Left ventricle myocardium superior (tissue), 1 donor: ENCODE measurements around the gene PRR19. TPM values are rescaled to one million over a fixed set of nuclear protein-coding genes. Genes with fewer than 3 reads are reported as not detected.

Experiments used
- ATAC-seq: fragments of 200-7000 bp; cut with Tn5 transposase; one replicate; pipeline ENCODE4 v1.9.1; 2020; ENCODE audit warnings: mild to moderate bottlenecking, moderate library complexity
- DNase-seq: peaks from one replicate; pipeline ENCODE4 v3.0.0-alpha.2; 2020
- intact Hi-C: fragments of 100-400 bp; cut with micrococcal nuclease; formaldehyde crosslinking; loops from one replicate; pipeline ENCODE4 v1.11.0; 2022
- total RNA-seq: library from RNA; stranded (reverse); fragmentation: NEBNext Ultra II Directional; extraction: Animal tissue kit (Norgen Biotek cat#: 25700); gene quantifications from one replicate; pipeline ENCODE4 v1.2.1, GENCODE V29; 2021
- donor health status: DM: no; HTN: yes; CAD: no; lungs with severe emphysema.

The PRR19 gene
- total RNA-seq, 1 donor from 2014 or later, result not detected

DNA sequence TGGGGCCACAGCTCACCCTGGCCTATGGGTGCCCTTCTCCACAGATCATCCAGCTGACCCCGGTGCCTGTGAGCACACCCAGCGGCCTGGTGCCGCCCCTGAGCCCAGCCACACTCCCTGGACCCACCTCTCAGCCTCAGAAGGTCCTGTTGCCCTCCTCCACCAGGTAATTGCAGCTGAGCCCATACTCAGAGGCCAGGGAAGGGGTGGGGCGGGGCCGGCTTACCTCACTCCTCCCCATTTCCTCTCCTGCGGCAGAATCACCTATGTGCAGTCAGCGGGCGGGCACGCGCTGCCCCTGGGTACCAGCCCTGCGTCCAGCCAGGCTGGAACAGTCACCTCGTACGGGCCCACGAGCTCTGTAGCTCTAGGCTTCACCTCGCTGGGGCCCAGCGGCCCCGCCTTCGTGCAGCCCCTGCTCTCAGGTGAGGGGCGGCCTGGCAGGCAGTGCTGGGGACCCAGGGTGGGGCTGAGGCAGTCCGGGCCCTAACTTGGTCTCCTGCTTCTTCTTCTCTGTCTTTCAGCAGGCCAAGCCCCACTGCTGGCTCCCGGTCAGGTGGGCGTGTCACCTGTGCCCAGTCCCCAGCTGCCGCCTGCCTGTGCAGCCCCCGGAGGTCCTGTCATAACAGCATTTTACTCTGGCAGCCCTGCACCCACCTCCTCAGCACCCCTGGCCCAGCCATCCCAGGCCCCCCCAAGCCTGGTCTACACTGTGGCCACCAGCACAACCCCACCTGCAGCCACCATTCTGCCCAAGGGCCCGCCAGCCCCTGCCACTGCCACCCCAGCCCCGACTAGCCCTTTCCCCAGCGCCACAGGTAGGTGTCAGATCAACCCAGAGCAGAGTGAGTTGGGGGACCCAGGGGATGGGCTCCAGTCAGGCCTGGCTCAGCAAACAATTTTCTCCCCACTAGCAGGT is 9.6 kb upstream of the PRR19 start:
- ATAC-seq (no peak), DNase-seq (no peak)
- intact Hi-C loops, result no loop called here

DNA sequence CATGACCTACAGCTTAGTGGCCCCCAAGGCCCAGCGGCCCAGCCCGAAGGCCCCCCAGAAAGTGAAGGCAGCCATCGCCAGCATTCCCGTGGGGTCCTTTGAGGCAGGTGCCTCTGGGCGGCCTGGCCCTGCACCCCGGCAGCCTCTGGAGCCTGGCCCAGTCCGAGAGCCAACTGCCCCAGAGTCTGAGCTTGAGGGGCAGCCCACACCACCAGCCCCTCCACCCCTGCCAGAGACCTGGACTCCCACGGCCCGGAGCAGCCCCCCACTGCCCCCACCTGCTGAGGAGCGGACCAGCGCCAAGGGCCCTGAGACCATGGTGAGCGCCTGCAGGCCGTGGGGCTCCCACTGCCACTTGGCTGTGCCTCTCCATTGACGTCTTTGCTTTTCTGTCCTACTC is 9.0 kb upstream of the PRR19 start:
- DNase-seq (no peak), ATAC-seq (no peak)
- intact Hi-C loops, result no loop called here

DNA sequence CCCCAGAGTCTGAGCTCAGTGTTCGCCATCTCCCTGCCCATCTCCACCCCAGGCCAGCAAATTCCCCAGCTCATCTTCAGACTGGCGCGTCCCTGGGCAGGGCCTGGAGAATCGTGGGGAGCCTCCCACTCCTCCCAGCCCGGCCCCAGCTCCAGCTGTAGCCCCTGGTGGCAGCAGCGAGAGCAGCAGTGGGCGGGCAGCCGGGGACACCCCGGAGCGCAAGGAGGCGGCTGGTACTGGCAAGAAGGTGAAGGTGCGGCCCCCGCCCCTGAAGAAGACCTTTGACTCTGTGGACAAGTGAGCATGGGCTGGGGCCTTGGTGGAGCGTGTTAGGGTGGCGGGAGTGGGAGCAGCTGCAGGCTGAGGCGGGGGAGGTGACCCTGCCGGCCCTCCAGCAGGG is 8.4 kb upstream of the PRR19 start:
- no peak for DNase-seq
- ATAC-seq, result no peak
- intact Hi-C loops, result no loop called here

DNA sequence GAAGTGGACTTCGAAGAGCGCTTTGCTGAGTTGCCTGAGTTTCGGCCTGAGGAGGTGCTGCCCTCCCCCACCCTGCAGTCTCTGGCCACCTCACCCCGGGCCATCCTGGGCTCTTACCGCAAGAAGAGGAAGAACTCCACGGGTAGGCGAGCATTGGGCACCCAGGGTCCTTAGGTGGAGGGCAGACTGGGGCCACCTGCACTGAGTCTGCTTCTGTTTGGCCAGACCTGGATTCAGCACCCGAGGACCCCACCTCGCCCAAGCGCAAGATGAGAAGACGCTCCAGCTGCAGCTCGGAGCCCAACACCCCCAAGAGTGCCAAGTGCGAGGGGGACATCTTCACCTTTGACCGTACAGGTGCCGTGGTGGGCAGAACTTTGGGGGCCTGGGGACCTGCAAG is 8.0 kb upstream of the PRR19 start:
- DNase-seq (no peak), ATAC-seq (no peak)
- intact Hi-C loops, result no loop called here

DNA sequence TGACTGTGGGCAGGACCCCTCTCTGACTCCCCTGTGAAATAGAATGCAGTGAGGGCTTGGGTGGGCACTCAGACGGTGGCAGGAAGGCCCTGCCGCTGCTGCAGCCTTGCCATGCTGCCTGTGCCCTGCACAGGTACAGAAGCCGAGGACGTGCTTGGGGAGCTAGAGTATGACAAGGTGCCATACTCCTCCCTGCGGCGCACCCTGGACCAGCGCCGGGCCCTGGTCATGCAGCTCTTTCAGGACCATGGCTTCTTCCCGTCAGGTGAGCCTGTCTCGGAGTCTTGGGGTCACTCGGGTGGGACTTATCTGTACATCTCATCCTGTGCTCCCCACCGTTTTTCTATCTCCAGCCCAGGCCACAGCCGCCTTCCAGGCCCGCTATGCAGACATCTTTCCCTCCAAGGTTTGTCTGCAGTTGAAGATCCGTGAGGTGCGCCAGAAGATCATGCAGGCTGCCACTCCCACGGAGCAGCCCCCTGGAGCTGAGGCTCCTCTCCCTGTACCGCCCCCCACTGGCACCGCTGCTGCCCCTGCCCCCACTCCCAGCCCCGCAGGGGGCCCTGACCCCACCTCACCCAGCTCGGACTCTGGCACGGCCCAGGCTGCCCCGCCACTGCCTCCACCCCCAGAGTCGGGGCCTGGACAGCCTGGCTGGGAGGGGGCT is 7.3 kb upstream of the PRR19 start:
- DNase-seq, result no peak
- intact Hi-C loops, result no loop called here

DNA sequence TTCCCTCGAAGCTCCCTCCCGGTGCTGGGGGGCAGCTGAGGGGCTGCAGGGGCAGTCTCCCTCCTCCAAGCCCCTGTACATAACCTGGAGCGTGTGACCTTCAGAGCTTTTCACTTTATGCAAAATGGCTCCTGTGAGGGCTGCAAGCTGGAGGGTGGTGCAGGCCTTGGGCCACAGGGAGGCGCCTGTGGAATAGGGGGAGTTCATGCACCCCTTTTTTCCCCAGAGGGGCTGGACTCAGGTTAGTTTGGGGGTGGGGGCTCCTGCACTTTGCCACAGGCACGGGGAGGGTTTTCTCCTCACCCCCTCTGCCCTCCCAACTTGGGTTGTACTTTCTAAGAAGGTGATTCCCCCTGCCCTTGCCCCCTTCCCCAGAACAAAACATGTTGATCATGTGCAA is 6.6 kb upstream of the PRR19 start:
- intact Hi-C loops, result no loop called here
- ATAC-seq, result no peak
- no peak for DNase-seq

More for the DNA sequence above, 7.3 kb upstream of the PRR19 start:
- ATAC-seq, result no peak

DNA sequence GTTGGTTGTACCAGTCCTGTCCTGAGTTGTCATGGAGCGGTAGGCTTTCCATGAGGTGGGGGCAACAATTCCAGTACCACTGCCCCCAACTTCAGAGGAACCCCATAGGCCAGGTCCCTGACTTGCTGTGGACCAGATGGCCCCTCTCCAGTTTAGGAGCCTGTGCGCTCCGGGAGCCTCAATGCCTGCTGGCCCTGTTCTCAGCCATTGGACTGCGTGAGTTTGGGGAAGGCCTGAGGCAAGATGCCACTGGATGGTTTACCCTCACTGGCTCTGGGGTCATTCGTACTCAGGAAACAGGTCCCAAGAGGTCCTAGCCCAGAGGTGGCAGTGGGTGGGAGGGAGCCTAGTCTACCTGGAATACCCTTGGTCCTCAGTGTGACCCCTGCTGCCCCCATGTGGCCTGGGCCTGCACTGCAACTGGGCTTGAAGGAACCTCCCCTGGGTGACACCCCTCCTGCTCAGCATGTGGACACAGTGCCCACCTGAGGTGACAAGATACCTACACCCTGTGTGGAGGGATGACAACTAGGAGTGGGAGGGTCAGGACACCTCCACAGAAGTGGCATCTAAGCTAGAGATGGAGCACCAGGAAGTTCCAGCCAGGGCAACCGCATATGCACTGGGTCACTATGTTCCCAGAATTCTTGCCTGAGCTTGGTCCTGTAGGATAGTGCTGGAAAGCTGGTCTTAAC is 6.0 kb upstream of the PRR19 start:
- intact Hi-C loops, result no loop called here
- peak; percentile 90 for DNase-seq
- ATAC-seq, result peak; percentile 82

DNA sequence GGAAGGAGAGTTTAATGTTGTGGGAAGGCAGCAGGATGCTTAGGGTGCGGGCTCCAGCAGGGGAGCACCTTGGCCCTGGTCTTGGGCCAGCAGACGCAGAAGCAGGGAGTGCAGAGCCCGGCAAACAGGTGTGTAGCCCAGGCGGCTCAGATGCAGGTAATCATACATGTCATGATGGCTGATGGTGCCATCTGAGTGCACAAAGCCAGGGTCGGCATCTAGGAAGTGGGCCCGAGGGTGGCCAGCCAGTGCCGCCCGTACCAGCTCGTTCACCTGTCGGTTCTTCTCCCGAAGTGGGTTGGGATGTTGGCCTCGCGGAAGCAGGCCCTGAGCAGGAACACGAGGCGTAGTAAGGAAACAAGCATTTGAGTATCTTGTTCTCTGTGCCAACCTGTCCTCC is 4.9 kb upstream of the PRR19 start:
- DNase-seq, result no peak
- intact Hi-C loops, result no loop called here
- no peak for ATAC-seq

DNA sequence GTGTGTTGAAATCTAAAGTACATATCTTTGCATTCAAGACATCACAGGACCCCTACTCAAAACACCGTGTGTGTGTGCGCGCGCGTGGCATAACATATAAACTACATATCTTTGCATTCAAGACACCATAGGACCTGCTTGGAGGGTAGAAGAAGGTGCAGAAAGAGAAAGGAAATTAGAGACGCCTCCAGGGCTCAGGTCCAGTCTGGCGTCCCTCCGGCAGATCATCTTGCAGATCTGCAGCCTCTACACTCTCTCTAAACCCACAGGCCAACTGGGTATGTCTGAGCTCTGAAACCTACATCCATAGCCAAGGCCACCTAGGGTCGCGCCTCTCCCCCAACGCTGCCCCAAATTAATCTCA is 1.2 kb downstream of the PRR19 start:
- no peak for DNase-seq
- intact Hi-C loops, result no loop called here
- ATAC-seq, result no peak

DNA sequence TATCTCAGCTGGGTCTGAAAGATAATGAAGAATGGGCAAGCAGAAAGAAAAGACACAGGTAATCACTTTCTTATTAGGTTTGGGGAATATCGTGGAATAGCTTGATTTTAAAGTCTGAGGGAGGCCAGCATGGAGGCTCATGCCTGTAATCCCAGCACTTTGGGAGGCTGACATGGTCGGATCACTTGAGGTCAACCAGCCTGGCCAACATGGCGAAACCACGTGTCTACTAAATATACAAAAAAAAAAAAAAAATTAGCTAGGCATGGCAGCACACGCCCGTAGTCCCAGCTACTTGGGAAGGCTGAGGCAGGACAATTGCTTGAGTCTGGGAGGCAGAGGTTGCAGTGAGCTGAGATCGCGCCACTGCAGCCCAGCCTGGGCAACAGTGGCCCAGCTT is 1.9 kb downstream of the PRR19 start:
- no peak for DNase-seq
- intact Hi-C loops, result no loop called here
- ATAC-seq, result no peak

DNA sequence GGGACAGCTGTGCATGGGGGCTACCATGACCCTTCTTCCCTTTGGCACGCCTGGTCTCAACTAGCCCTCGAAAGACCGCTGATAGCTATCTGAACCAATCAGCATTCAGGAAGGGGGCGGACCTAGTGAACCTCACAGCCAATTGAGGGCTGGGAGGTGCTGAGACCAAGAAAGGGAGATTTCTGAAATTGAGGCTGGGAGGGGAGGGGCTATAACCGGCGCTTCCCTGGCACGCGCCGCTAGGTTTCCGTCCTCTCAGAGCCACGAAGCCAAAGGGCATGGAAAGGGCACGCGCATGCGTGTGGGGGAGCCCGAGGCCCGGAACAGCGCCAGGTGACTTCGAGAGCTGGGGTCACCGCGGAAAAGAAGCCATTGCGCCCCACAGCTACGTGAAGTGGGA is 4.7 kb downstream of the PRR19 start:
- intact Hi-C loops, result no loop called here
- ATAC-seq, result no peak
- no peak for DNase-seq

DNA sequence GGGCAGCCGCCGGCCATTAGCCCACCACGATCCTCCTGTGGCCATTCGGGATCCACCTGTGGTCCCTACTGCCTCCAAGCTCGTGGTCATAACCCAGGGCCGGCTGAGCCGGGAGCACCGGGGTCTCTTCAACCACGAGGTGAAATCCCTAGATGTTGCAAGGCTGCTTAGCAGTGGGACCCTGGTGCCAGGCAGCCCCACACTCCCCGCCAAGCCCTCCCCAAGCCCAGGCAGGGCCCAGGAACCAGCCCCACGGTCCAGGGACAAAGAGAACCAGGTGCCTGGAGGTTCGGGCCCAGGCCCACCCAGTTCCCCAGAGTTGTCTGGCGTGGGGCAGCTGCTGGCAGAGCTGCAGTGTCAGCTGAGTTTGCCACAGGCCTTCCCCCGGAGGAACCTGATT is 7.8 kb downstream of the PRR19 start:
- ATAC-seq, result no peak
- intact Hi-C loops, result no loop called here
- no peak for DNase-seq

DNA sequence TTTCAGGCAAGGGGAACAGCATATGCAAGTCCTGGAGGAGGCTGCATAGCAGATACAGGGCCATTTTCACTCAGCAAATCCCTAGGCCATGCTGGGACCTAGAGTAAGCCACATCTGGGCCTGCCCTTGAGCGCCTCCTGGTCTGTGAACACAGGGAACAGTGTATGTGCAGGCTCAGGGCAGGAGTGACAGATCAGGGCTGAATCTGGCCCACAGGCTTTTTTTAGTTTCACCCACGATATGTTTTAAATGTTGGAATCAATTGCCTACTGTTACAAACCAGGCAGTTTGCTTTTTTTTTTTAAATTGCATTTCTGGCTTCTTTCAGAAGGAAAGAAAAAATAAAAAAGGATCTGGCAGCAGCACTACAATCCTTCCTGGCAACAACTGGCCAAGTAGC is 9.7 kb downstream of the PRR19 start:
- no peak for ATAC-seq
- intact Hi-C loops, result no loop called here
- DNase-seq, result no peak

DNA sequence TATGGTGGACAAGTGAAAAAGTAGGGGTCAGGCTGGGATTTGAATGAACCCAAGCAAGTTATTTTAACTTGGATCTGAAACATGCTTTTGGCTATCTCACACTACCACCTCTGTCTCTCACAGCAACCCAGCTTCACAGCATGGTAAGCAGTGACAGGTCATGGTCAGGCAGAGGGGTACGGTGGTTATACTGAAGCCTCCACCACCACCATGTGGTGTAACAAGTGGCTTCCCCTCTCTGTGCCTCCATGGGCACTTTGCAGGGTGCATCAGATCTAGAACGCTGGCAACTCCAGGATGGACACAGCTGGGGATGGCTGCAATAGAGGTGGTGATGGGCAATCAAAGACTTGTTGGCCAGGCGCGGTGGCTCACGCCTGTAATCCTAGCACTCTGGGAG is 10.4 kb downstream of the PRR19 start:
- DNase-seq, result no peak
- intact Hi-C loops, result no loop called here

DNA sequence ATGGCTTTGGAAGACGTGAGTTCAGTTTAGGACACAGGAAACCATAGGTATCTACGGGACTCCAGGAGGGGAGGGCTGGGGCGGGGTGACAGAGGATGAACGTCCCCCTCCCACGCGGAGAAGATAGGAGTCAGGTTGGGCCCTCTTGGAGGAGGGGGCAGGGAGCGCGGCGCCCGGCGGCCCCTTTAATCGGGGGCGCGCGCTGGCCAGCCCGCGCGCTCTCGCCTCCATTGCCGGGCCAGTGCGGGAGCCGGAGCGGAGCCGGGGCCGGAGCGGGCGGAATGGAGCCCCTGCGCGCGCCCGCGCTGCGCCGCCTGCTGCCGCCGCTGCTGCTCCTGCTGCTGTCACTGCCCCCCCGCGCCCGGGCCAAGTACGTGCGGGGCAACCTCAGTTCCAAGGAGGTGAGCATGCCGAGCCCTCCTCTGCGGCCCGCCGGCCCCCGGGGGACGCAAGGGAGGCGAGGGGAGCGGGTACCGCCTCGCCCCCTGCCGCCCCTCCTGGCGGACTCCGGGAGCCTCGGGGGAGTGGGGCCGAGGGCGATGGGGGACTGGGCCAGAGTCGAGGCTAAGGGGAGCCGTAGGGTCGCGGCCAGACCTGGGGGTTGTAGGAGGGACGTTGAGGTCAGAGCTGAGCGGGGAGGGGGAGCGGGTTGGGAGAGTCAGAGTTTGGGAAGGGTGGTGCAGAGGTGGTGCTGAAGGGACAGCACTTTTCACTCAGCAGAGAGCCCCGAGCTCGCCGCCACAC is 11.3 kb downstream of the PRR19 start, which contains the start of gene TMEM145:
TSS of gene TMEM145 (plus strand) at position 214 of the 744 bp plus-strand sequence. CDS start at position 282, 68 bp downstream.
- ATAC-seq (peak; percentile 88), DNase-seq (peak; percentile 61)
- intact Hi-C loops, result no loop called here

More for the DNA sequence above, 10.4 kb downstream of the PRR19 start:
- no peak for ATAC-seq

DNA sequence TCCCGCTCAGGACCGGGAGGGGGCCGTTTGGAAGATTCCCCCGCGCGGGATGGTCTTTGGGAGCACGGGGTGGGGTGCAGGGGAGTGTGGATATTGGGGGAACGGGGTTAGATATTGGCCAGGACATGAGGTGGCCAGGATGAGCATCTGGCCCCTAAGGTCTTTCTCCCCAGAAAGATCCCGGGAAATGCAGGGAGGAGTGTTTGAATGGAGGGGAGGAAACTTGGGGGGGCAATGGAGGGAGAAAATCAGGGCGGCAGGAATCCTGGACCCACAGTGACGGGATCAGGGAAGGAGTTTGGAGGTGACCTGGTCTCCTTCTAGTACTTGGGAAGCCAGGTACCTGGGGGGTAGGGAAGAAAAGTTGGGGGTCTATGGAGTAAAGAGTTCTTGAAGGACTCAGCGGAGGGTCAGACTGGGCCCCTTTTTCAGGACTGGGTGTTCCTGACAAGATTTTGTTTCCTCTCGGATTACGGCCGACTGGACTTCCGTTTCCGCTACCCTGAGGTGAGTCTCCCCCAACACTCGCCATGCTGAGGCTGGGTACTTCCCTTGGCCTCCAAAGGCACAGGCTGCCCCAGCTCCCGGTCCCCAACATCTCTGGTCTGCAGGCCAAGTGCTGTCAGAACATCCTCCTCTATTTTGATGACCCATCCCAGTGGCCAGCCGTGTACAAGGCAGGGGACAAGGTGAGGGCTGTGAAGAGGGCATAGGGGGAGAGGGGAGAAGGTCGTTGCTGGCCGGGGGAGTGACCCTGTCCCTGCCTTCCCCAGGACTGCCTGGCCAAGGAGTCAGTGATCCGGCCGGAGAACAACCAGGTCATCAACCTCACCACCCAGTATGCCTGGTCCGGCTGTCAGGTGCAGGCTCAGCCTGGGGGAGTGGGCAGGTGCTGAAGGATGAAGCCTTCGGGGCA is 12.2 kb downstream of the PRR19 start:
- intact Hi-C loops, result no loop called here
- DNase-seq (no peak), ATAC-seq (no peak)

DNA sequence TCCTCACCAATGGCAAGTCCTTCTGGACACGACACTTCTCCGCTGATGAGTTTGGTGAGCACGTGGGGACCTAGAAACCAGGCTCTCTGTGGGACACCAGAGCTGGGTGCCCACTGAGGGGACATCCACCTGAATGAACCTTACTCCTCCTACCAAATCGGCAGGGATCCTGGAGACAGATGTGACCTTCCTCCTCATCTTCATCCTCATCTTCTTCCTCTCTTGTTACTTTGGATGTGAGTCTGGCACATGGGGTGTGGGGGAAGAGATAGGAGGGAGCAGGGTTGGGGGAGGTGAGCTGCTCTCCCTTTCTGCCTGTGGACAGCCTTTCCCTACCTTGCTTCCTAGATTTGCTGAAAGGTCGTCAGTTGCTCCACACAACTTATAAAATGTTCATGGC is 13.1 kb downstream of the PRR19 start:
- ATAC-seq, result no peak

More for the DNA sequence above, 13.1 kb downstream of the PRR19 start:
- intact Hi-C loops, result no loop called here
- DNase-seq, result no peak
